ENCODE measurements around the gene GNAQ.

Gene GNAQ

DNA sequence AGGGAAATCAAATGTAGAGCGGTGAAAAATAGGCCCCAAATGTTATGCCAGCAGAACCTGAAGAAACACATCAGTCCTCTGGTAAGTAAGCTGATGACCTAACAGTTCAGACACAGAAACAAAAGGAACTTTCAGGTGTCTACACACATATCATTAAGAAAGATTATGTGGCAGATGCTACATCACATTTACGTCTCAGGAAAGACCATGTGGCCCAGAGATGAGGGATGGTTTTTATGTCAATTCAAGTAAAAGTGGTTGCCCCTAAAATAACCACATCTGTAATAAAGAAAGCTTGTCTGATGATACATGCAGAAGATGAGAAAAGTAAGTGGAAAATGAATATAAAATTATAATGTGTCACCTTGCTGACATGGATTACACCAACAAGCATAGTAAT, 31.4 kb downstream of the GNAQ start:
- FAIRE-seq = no peak

DNA sequence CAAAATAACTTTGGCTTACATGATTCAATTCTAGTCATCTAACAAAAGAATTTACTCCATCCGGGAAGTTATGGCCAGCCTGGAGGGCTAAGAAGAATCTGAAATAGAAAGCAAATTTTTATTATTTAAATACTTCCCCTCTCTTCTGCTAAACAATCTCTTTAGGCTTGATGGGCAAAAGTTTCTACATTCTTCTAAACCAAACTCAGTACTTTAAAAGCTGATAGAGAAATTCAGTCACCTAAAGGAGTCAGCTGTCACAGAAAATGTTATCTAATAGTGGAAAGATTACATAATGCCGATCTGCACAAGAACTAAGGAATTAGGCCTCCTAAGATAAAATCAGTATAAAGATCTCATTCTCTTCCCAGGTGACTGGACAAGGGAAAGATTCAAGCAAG, 32.4 kb downstream of the GNAQ start:
- FAIRE-seq = no peak

DNA sequence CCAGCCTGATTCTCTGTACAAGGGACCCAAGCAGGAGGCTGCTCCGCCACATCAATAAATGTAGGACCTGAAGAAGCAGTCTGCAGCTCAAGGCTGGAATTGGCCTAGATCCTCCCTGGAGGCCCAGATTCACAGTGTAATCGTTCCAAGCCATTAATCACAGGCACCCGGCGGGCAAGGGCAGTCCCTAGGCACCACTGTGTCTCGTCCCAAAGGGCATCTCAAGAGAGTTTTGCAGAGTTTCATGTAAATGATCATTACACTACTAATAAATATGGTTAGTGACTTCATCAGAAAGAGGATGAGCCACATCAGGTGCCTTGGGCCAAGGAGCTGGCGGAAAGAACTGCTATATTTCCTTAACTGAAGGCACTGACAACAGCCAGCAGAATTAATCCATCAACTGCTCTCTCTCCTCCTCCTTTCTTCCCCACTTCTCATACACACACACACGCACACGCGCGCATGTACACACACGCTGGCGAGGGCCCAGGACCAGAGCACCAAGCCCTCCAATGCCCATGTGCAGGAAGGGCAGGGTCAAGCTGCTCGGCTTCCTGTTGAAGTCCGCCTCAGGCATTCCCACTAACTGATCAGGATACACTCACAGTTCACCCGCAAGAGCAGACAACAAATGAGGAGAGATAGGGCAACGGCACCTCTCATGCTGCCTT, 33.9 kb downstream of the GNAQ start:
- no peak for FAIRE-seq

DNA sequence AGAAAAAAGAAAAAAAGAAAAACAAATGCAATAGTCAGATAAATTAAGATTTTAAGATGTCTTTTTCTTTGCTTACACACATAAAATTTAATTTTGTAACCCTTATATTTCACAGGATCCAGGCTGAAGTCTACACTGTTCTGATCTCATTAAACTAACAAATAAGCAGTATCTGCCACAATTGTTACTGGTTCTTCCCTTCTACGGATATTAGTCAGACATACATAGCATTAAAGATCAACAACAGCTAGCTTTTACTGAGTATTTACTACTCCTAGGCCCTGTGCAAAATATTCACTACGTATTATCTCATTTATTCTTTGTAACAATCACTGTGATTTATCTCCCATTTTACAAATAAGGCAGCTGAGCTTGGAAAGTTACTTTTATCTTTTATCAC, 34.9 kb downstream of the GNAQ start:
- FAIRE-seq = no peak

DNA sequence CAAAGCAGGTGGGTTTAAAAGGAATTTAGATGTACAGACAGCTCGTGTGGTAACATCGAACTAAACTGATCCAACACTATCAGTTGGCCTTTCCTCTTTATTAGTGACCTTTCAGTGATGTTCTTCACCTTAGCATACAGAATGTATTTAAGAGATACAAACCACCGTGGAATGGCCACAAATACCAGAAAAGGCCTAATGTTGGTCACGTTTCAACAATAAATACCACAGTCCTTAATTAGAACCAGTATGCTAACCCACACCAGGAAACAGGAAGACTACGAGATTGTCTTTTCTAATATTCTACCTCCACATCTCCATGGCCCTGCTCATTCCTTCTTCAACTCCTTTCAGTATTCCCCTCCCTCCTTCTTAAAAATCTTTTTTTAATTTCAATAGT, 40.4 kb downstream of the GNAQ start:
- no peak for FAIRE-seq

DNA sequence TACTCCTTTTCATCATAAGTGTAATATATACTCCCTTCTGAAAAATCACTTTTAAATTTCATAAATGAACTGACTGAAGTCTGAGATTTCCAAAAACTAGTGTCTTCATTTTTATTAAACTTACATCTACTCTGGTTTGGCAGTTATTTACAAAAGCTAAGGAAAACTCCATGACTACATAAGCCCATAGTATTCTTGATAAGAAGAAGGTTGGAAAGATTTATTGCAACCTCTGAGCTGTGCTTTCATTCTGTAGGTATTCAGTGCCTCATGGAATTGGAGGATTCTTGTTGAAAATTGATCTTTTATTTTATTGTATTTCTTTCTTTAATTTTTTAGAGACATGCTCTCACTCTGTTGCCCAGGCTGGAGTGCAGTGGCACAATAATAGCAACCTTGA, 41.7 kb downstream of the GNAQ start:
- FAIRE-seq = no peak

DNA sequence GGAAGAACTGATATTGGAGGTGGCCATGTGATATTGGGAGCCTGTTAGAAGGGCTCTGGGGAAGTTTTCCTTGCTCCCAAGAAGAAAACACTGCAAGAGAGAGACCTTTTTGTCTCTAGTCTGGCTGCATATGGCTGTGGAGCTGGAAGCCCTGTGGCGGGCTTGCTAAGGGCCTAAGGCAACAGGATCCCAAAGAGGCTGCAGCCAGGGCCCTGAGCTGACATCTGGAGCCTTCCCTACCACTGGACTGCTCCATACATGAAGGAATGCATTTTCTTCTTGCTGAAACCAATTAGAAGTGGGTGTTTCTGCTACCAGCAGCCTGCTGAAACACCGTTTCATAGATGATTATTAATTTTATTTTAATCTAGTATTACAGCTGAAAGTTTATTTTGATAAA, 42.2 kb downstream of the GNAQ start:
- FAIRE-seq = no peak

DNA sequence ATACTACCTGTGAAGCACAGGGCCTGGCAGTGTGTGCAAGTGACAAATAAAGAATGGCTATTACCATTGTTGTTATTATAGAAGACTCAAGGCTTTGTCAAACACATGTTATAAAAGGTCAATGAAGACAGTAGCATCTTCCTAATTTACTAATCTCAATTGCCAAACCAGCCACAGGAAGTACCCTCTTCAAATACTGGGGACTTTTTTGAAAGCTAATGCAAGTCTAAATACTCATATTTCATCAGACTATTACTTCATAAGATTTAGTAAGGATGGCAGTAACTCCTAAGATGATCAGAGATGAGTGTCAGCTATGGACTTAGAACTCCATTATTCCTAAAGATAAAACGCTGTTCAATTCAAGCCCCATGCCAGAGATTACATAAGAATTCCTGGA, 43.0 kb downstream of the GNAQ start:
- FAIRE-seq = no peak

DNA sequence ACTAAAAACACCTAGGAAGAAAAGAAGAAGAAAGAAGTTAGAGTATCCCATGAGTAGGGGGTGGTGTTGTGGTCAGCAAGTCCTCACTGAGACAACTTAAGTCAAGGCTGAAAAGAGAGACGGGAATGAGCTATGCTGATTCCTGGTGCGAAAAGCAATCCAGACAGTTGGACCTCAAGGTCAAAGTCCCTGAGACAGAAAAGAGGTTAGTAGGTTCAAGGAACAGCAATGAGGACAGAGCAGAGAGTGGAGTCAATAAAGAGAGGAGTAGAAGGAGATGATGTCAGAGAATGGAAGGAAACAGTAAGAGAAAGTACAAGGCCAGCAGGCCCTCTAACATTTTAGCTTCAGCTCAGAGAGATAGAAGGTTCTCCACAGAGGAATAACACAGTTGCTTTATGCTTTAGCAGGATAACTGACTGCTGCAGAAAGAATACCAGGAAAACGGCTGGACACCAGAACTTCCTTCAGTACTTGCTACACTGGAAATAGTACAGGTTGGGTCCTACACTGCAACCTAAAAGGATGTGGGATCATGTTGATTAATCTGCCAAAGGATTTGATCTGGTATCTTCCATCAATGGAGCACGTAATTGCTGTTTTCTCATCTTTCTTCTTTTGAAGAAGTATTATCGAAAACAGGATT, 43.6 kb downstream of the GNAQ start:
- FAIRE-seq = no peak

DNA sequence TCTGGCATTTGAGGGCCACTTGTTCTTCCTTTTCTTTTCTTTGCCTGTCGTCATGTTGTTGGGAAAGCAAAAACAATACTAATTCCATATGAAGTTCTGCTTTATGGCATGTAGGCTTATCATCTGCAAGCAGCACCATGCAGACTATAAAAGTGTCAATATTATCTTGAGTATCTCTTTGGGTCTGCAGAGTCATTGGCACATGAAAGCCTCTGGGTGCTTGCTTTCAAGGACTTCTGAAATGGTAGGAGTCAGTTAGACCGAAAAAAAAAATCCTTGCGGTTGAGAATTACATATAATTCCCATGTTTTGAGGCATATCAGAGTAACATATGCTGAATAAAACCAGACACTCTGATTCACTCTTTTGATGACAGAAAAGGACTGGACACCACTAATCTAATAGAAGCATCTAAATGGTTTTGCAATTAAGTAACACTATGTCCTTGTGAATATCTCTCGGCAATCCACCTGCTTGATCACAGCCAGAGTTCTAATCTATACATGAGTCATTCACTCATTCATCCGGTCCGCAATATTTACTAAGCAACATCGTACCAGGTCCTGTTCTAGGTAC, 44.4 kb downstream of the GNAQ start:
- FAIRE-seq = no peak

DNA sequence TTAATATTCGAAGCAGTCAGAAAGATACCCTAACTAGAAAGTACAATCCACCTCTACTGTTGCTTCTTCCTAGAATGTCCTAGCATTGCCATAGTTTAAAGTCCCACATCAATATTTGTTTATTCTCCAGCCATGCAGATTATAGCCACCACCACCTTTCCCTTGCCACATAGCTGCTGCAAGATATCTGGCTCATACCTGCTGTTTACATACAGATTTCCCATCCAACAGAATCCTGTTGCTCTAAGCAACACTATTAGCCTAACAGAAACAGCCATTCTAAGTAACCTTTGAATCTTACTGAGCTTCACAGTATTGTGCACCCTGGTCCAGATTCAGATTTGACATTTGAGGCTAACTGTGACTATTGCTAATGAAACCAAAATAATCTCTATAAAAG, 45.6 kb downstream of the GNAQ start:
- FAIRE-seq = no peak

DNA sequence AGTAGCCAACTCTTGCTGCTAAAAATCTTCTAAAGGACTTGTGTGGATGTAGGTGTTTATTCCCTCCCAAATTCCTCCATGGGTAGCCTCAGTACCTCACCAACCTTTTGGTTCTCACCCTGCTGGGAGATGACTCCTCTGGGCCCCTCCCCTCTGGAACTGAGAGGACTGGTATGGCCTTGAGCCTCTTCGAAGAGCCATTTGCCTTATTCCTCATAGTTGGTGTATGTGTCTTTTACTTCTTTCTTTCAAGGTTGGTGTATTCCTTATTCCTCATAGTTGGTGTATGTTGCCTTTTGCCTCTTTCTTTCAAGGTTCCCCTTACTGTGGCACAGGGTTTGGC, 48.3 kb downstream of the GNAQ start:
- no peak for FAIRE-seq

DNA sequence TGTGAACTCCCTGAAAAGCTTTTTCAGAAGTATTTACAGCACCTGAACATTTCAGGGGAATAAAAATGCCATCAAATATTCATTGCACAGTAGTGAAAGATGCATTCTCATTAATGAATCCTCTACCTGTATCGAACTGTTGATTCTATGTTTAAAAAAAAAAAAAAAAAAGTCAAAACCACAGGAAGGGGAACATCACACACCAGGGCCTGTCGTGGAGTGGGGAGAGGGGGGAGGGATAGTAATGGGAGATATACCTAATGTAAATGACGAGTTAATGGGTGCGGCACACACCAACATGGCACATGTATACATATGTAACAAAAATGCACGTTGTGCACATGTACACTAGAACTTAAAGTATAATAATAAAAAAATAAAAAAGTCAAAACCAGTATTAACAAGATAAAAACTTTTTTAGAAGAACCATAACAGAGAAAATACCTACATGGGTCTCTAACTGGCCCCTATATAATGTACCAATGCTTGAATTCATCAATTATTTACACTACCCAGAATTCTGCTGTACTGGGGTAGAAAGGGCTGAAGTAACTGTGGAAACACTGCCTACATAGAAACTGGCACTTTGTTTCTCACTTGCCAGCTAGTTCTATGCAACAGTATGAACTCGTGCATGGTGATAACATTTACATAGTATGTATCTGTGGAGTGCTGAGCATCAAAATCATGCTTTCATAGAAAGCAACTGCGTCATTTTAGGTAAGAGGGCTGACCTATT, 48.9 kb downstream of the GNAQ start:
- FAIRE-seq = no peak

DNA sequence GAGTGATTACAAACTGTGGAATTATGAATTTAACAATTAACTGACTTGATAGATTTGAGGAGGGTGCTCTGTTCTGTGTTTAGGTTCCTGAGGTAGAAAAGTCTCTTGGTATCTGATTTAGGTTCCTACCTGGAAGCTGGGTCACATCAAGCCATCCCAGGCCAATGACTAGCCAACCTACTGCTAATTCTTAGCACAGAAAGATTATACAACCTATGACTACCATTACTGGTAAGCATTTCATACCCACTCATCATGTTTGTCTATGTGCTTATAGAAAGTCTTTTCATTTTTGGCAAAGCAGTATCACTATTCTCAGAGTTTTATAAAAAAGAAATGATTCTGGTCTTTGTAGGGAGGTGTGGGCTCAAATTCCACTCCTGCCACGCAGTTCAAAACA, 49.7 kb downstream of the GNAQ start:
- FAIRE-seq = no peak

DNA sequence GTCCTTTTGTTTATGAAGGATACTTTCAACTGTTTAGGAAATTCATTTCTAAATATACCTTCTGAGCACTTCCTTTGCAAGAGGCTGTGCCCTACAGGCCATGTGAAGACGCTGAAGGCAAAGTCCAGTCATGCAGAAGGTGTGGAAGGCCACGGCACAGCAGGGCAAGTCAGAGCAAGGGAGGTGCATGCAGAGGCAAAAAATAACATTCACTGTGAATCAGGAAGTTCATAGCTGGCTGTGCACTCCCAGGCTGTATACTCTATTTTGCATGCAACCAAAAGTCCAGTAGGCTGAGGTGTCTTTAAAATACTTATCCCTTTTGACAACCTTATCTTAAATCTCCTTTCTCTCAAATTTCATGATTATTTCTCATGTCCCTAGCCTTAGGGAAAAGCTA, 50.3 kb downstream of the GNAQ start:
- no peak for FAIRE-seq

DNA sequence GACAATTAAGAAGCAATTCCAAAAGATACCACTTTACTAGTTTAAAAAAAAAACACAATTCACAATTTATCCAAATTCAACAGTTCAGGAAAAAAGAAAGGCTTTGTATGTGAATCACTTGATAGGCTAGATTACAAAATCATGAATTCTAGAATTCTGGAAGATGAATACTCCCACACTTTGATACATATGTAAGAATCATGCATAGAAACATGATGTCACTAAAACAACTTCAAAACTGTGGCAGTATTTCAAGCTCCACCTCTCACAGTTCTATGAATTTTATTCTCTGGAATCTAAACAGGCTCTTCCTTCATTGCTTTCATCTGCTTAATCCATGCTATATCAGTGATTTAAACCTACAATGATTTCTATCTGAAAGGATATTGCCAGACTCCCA, 51.0 kb downstream of the GNAQ start:
- FAIRE-seq = no peak

DNA sequence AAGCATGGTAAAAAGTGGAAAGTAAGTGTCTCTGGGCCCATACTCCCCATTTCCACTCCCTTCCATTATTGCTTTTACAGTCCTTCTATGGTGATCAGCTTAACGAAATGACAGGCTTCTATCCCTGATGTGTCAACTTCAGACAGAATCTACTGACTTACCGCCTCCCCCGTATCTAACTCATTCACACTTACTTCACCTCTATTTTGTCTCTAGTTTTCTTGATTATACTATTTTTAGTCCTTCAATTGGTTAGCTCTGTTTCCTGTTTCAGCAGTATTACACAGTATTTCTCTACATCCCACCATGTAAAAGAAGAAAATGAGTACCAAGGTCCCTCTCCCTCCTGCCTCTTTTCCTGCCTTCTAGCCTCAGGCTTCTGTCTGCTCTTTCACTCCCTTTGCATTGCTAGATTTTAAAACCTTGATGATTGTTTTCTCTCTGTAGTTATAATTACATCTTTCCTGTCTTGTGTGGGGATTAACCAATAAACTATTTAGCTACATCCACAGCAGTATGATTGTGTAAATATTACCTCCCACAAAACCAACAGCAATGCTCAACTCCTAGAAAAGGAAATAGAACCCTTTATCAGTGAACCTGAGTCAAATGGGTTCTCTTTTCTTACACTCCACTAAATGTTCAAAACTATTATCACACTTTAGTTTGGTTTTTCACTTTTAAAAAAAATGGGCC, 53.4 kb downstream of the GNAQ start:
- no peak for FAIRE-seq

DNA sequence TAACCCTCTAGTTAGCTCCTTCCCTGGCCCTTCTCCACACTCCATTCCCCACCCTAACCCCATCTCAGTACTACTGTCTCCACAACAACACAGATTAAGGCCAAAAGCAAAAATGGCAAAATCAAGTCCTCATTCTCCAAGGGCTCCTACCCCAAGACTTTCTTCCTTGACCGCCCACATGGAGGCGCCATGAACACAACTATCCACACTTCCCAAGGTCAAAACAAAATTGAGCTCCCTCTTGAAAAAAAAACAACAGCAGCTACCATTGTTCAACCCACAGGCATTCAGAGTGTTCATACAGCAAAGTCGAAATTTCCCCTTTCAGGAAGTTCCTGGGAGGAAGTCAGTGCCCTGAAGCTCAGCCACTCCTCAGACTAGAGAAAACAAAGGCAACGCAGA, 54.4 kb downstream of the GNAQ start:
- no peak for FAIRE-seq

DNA sequence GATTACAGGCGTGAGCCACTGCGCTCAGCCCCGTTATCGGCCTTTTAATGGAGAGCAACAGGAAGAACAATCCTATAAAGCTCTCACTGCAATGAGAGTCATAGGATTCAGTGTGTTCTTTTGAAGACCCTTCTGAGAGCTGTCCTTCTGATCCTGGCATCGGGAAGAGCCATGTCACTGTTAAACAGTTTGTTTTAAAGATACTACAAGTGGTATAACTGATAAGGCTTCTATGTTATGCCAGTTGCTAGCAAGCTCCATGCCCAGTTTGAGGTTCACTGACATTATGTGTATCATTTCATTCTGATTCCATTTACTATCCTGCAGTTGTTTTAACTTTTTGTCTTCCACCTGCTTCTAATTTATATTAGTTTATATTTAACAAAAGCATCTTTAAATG, 55.8 kb downstream of the GNAQ start:
- FAIRE-seq = no peak

DNA sequence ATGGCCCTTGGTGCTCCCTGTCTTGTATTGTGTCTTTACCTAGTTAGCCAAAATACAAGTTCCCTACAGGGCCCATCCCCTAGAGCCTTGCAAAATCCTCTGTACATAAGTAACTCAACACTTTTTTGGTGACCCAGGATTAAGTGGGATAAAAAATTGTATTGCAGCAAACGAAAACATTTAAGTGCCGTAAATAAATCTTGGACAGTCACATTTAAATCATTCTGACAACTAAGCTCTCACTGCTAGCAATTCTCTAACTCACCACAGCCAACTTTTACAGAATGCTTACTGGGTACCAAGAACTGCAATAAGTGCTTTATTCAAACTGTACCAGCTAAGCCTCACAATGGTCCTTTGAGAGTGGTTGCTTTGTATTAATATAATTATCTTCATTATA, 56.6 kb downstream of the GNAQ start:
- FAIRE-seq = no peak

DNA sequence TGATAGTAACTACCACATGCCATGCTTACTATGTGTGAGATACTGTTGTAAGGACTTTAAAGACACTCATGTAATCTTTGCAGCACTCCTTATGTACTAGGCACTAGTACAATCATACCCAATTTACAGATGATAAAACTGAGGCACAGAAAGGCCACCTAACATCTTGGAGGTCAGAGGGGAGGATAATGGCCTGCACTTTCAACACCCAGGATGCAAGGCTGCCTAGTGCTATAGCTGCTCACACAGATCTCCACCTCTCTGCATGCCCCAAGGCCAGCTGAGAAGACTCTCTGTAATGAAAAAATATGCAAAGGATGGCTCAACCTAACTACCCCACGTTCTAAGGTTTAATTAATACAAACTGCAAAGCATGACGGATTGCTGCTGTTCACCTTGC, 57.2 kb downstream of the GNAQ start:
- FAIRE-seq = no peak

DNA sequence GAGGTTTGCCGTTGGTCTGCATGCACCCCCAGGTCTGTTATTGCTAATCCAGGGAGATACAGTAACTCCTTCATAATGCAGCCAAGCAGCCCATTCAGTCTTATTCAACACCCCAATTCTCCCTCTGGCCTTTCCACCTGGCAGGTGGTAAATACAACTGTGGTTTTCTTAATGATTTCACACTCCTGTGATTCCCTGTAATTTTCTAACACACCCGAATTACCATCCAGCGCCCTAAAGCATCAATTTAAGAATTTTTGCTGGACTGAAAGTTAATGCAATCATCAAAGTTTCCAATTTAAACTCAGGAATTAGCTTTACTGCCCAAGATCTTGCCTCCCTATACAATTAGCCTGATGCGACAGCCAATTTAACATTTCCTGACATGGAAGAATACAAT, 62.5 kb downstream of the GNAQ start:
- no peak for FAIRE-seq

DNA sequence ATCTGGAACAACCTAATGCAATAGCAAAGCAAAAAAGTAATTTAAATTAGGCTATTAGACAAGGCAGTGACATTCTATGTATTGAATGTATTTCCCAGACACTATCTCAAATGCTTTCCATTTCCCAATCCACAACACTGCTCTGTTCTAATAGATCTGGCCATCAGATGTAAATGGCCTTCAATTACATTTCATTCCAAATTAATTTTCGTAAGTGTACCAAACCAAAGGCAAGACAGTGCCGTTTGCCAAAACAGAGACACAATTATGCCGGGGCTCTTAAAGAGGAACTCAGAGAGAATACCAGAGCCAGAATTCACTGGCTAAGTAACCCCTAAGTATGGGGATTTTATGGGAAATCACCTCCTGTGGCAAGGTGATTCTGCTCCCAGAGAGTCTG, 63.1 kb downstream of the GNAQ start:
- no peak for FAIRE-seq

DNA sequence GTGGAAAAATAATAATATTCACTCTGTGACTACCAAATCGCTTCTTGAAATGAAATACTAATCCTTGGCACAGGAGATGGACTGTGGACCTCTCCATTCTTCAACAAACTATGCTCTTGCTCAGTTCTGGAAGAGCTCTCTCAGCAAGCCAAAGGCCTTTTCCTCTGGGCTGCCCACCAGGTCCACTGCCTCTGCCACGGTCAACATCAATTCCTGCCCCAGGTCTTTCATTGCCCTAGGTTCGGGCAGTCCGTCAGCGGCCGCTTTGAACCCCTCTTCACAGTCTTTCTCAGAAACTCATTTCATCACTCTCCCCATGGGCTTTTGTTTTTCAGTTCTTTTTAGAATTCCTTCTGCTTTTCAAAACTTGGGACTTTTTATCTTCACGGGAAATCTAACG, 64.9 kb downstream of the GNAQ start:
- no peak for FAIRE-seq
